MM.1S (cell line): Measurements from ENCODE around the gene TARBP1.
"Not testable (repeated sequence)": the region's sequence is repeated elsewhere in the genome, so short reads cannot be mapped to it uniquely, and the experiment has no call there.

Experiments
- DNase-seq: peaks from one replicate; pipeline ENCODE4 v3.0.0-alpha.2; 2015
- H2AFZ ChIP-seq: fragments of 300-600 bp; sonication (generic); 2 replicates; pipeline ENCODE4 v1.6.0; 2016; ENCODE audit warnings: antibody characterized with exemption, low read length
- H3F3A ChIP-seq: fragments of 300-600 bp; sonication (generic); 2 replicates; pipeline ENCODE4 v1.6.1; 2016; ENCODE audit warnings: mild to moderate bottlenecking, antibody characterized with exemption, low read length, moderate library complexity, mixed read lengths; ENCODE audit not compliant: insufficient read depth
- H3K27ac ChIP-seq: fragments of 300-600 bp; sonication (generic); 2 replicates; pipeline ENCODE4 v1.5.1; 2016; ENCODE audit warnings: mild to moderate bottlenecking, low read length
- H3K27me3 ChIP-seq: fragments of 300-600 bp; sonication (generic); replicated peaks from 2 replicates; pipeline ENCODE4 v1.6.0; 2016; ENCODE audit warnings: low read length; ENCODE audit not compliant: insufficient read depth
- H3K36me3 ChIP-seq: fragments of 300-600 bp; sonication (generic); replicated peaks from 2 replicates; pipeline ENCODE4 v1.6.1; 2016; ENCODE audit warnings: mild to moderate bottlenecking, low read length, mixed read lengths; ENCODE audit not compliant: insufficient read depth
- H3K4me1 ChIP-seq: fragments of 300-600 bp; sonication (generic); 2 replicates; pipeline ENCODE4 v1.6.1; 2016; ENCODE audit warnings: low read length, mixed read lengths
- H3K4me2 ChIP-seq: fragments of 300-600 bp; sonication (generic); 2 replicates; pipeline ENCODE4 v1.6.0; 2016; ENCODE audit warnings: low read depth, low read length
- H3K4me3 ChIP-seq: fragments of 300-600 bp; sonication (generic); 2 replicates; pipeline ENCODE4 v1.5.1; 2016; ENCODE audit warnings: low read length, mixed read lengths
- H3K79me2 ChIP-seq: fragments of 300-600 bp; sonication (generic); 2 replicates; pipeline ENCODE4 v1.6.1; 2016; ENCODE audit warnings: mixed run types, low read length, mixed read lengths
- H3K9ac ChIP-seq: fragments of 300-600 bp; sonication (generic); 2 replicates; pipeline ENCODE4 v1.6.1; 2016; ENCODE audit warnings: low read length, mixed read lengths
- H3K9me2 ChIP-seq: fragments of 300-600 bp; sonication (generic); replicated peaks from 2 replicates; pipeline ENCODE4 v1.6.1; 2016; ENCODE audit warnings: mild to moderate bottlenecking, low read length, mixed read lengths; ENCODE audit not compliant: insufficient read depth
- H3K9me3 ChIP-seq: fragments of 300-600 bp; sonication (generic); replicated peaks from 2 replicates; pipeline ENCODE4 v1.6.1; 2016; ENCODE audit warnings: mild to moderate bottlenecking, low read length, mixed read lengths; ENCODE audit not compliant: insufficient read depth
- H4K20me1 ChIP-seq: fragments of 300-600 bp; sonication (generic); 2 replicates; pipeline ENCODE4 v1.6.1; 2016; ENCODE audit warnings: mild to moderate bottlenecking, low read length, moderate library complexity, mixed read lengths; ENCODE audit not compliant: insufficient read depth
- CTCF ChIP-seq: fragments of 300-600 bp; sonication (generic); IDR thresholded peaks from 2 replicates; pipeline ENCODE4 v1.5.1; 2016; ENCODE audit warnings: antibody characterized with exemption, low read length, mixed read lengths
- EZH2 ChIP-seq: fragments of 300-600 bp; sonication (generic); optimal IDR thresholded peaks from 2 replicates; pipeline ENCODE3; 2017; ENCODE audit warnings: low read depth, mild to moderate bottlenecking, antibody characterized with exemption, low read length, mixed read lengths
- EZH2phosphoT487 ChIP-seq: fragments of 300-600 bp; sonication (generic); IDR thresholded peaks from 2 replicates; pipeline ENCODE4 v1.6.1; 2018; ENCODE audit warnings: antibody characterized with exemption, low read length

The TARBP1 gene

GRCh38 chr1:234518876-234519275 is 39.9 kb upstream of the TARBP1 start:
- TF ChIP-seq EZH2phosphoT487 = no peak
- no peak for TF ChIP-seq CTCF
- TF ChIP-seq EZH2 = no peak
- Histone ChIP-seq H3K9me3 (no peaks in the 10 kb centered on the region), H3K36me3 (no peaks in the 10 kb centered on the region), H3K4me1 (peaks cover 30% of the 10 kb centered on the region), H3K4me3 (no peak overlapping the region), H3K79me2 (no peaks in the 10 kb centered on the region), H3K27ac (no peak overlapping the region), H2AFZ (no peak overlapping the region), H3F3A (peaks cover 36% of the 10 kb centered on the region), H3K9ac (no peak overlapping the region), H3K27me3 (no peaks in the 10 kb centered on the region), H3K4me2 (no peak overlapping the region), H3K9me2 (no peaks in the 10 kb centered on the region), H4K20me1 (no peaks in the 10 kb centered on the region)
- no peak for DNase-seq

GRCh38 chr1:234518086-234518485 is 39.1 kb upstream of the TARBP1 start:
- not testable (repeated sequence) for H3K36me3 ChIP-seq, H3K9me2 ChIP-seq, H3K9me3 ChIP-seq, H2AFZ ChIP-seq, H3K27me3 ChIP-seq, H3K9ac ChIP-seq, H3K4me3 ChIP-seq, H4K20me1 ChIP-seq, DNase-seq, H3K79me2 ChIP-seq, H3K4me2 ChIP-seq
- Histone ChIP-seq H3K27ac (peak overlapping the region; percentile 70; the same call in 1 of the 2 replicates), H3F3A (peaks cover 31% of the 10 kb centered on the region), H3K4me1 (peaks cover 24% of the 10 kb centered on the region)

- Histone ChIP-seq H2AFZ (peak overlapping the region; percentile 43), H3K4me1 (peaks cover 15% of the 10 kb centered on the region), H3K9ac (peak overlapping the region; percentile 43)
These were observed 38.3 kb upstream of the TARBP1 start for GRCh38 chr1:234517110-234517802.

More at GRCh38 chr1:234517110-234517802, 38.3 kb upstream of the TARBP1 start:
- Histone ChIP-seq H3K4me3 (peak overlapping the region; percentile 43), H3F3A (peaks cover 25% of the 10 kb centered on the region), H3K36me3 (no peaks in the 10 kb centered on the region), H3K9me2 (no peaks in the 10 kb centered on the region), H3K9me3 (no peaks in the 10 kb centered on the region), H3K79me2 (no peaks in the 10 kb centered on the region), H3K4me2 (peak overlapping the region; percentile 82), H4K20me1 (no peaks in the 10 kb centered on the region), H3K27me3 (no peaks in the 10 kb centered on the region), H3K27ac (peak overlapping the region; percentile 70)
- TF ChIP-seq EZH2 = no peak
- TF ChIP-seq EZH2phosphoT487 = no peak
- TF ChIP-seq CTCF = no peak
- DNase-seq = peak; percentile 72
